ENCODE measurements around the gene VPS13A.

DNA sequence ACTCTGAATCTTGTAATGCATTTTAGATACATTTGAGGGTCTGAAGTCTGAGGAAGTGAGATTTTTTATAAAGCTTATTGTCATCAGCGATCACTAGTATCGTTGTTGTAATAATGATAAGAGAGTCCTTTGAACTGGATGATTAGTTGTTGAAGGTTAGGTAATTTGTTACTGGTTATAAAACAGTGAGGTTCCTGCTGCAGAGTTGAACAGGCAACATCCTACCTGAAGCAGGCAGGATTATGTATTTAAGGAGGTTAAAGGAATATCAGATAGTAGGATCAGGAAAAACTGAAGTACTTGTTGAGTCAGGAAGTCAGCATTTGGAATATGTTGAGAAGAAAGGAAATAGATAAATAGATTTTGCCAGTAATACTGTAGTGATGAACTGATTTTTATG is 106.7 kb downstream of the VPS13A start:
- TF ChIP-seq, protein P1, sequence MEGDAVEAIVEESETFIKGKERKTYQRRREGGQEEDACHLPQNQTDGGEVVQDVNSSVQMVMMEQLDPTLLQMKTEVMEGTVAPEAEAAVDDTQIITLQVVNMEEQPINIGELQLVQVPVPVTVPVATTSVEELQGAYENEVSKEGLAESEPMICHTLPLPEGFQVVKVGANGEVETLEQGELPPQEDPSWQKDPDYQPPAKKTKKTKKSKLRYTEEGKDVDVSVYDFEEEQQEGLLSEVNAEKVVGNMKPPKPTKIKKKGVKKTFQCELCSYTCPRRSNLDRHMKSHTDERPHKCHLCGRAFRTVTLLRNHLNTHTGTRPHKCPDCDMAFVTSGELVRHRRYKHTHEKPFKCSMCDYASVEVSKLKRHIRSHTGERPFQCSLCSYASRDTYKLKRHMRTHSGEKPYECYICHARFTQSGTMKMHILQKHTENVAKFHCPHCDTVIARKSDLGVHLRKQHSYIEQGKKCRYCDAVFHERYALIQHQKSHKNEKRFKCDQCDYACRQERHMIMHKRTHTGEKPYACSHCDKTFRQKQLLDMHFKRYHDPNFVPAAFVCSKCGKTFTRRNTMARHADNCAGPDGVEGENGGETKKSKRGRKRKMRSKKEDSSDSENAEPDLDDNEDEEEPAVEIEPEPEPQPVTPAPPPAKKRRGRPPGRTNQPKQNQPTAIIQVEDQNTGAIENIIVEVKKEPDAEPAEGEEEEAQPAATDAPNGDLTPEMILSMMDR (IDR thresholded peaks at IDR 0.05), result no peak
- no peak for TF ChIP-seq POLR2A (IDR thresholded peaks at IDR 0.05; ENCODE audit: low read depth)

All from esophagus muscularis mucosa (tissue), 3 donors.